Activated CD4-positive, alpha-beta memory T cell treated with anti-CD3 and anti-CD28 coated beads for 36 hours (primary cell): ENCODE measurements around the gene MOSPD3. TPM values are rescaled to one million over a fixed set of nuclear protein-coding genes. Genes with fewer than 3 reads are reported as not detected.
"Not testable (repeated sequence)": the region's sequence is repeated elsewhere in the genome, so short reads cannot be mapped to it uniquely, and the experiment has no call there.

Source experiments
- CTCF ChIA-PET: fragments of 350-600 bp; sonication (Branson Sonifier 250); formaldehyde crosslinking; loops from one replicate; lab custom pipeline; 2021; ENCODE audit warnings: antibody characterized with exemption, inconsistent platforms; lab: Charles Lee
- POLR2A ChIA-PET: fragments of 350-600 bp; sonication (Branson Sonifier 250); formaldehyde crosslinking; loops from one replicate; lab custom pipeline; 2021; ENCODE audit warnings: antibody characterized with exemption; lab: Charles Lee
- DNase-seq: peaks from one replicate; pipeline ENCODE4 v3.0.0-alpha.2; 2020
- H3K27ac Mint-ChIP-seq: one replicate; pipeline ENCODE4 v1.8.0; 2021; ENCODE audit warnings: mixed read lengths
- H3K27me3 Mint-ChIP-seq: one replicate; pipeline ENCODE4 v1.8.0; 2021; ENCODE audit warnings: mixed read lengths
- H3K36me3 Mint-ChIP-seq: one replicate; pipeline ENCODE4 v1.8.0; 2021; ENCODE audit warnings: mixed read lengths
- H3K4me1 Mint-ChIP-seq: one replicate; pipeline ENCODE4 v1.8.0; 2021; ENCODE audit warnings: low read depth, mixed read lengths
- H3K4me3 Mint-ChIP-seq: one replicate; pipeline ENCODE4 v1.8.0; 2021; ENCODE audit warnings: mild to moderate bottlenecking, mixed read lengths
- H3K9me3 Mint-ChIP-seq: one replicate; pipeline ENCODE4 v1.8.0; 2021; ENCODE audit warnings: mixed read lengths
- intact Hi-C: fragments of 100-400 bp; cut with micrococcal nuclease; formaldehyde crosslinking; loops from one replicate; pipeline ENCODE4 v1.15.1; 2023
- total RNA-seq, 2 experiments: library from RNA; stranded (reverse); gene quantifications; one replicate each; pipeline ENCODE4 v1.2.3, GENCODE V29; 2021

The MOSPD3 gene, protein sequence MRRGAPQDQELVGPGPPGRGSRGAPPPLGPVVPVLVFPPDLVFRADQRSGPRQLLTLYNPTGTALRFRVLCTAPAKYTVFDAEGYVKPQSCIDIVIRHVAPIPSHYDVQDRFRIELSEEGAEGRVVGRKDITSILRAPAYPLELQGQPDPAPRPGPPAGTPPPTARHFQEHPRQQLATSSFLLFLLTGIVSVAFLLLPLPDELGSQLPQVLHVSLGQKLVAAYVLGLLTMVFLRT
- total RNA-seq: 10 to 100 TPM; 14.0 to 14.4 TPM

DNA sequence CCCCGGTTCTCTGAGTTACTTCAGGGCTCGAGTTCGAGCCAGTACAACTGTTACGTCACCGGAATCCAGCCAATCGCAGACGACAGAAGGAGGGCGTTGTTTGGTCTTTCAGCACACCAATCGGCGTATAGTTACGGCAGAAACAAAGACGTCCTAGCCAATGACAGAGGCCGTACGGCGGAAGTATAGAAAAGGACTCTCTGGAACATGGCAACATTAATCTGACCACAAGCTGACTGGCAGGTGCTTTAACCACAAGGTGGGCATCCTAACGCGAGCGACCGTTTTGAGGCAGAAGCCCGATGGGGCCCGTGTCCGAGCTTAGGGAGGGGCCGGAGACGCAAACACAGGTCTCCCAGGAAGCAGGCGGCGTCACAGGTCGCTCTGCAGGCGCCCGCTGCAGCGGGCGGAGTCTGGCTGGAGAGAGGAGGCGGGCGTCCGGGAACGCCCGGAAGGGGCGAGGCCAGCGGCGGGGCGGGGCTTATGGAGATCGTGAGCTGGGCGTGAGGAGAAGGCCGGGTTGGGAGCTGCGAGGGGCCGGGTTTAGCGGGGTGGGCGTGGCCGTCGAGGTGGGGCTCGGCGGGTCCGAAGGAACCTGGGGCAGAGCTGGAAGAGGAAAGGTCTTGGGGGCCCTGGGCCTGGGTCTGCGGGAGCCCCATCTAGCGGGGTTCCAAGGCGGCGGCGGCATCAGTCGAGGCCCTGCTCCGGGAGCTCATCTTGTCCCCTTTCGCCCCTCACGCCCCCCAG is at the start of gene MOSPD3:
Gene MOSPD3, plus strand, starts transcription at position 558 of the 747 bp plus-strand sequence. CDS start 252 bp downstream, outside the sequence.
- no peaks in the 10 kb centered on the region for H3K27me3 Mint-ChIP-seq
- peak within 1 kb of the TSS; percentile 98 for H3K27ac Mint-ChIP-seq
- H3K4me3 Mint-ChIP-seq: peak within 1 kb of the TSS; percentile 90
- no peaks in the 10 kb centered on the region for H3K36me3 Mint-ChIP-seq
- peaks cover 14% of the 10 kb centered on the region for H3K4me1 Mint-ChIP-seq
- POLR2A ChIA-PET: interaction anchor here (0.6 to 2.1 kb wide), 11 partner anchors 8 to 263 kb away, joined by 3 to 31 read pairs (median 3); partner anchors contain the start of genes FBXO24, GNB2, LRCH4 and POP7
- peak; percentile 98 for DNase-seq
- CTCF ChIA-PET: interaction anchor here (1.0 to 3.1 kb wide), 13 partner anchors 9 to 240 kb away, joined by 3 to 33 read pairs (median 6); partner anchors contain the start of genes FBXO24, LRCH4, POP7 and SLC12A9
- H3K9me3 Mint-ChIP-seq: no peaks in the 10 kb centered on the region
- intact Hi-C loops: loop anchor here (1.0 to 2.0 kb wide), 6 partner anchors 8 to 183 kb away; partner anchors contain the start of genes AGFG2, FBXO24, GNB2 and LRCH4

DNA sequence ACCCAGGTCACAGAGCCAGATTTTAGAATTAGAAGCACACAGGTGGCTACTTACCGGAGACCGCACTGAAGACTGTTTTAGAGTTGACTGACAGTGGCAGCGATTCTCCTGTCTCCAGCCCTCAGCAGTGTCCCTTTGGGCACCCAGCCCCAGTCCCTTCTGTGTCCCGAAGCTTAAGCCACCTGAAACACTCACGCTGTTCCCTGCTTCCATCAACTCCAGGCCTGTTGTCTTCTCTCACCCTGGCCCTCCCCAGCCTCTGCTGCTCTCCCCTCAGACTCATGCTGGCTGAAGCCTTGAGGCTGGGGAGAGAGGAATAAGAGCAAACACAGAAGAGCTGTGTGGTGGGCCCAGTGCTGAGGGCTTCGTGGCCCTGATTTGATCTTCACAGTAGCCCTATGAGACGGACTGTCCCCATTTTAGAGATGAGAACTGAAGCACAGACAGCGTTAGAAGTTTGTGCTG is 49.2 kb upstream of the MOSPD3 start:
- H3K4me3 Mint-ChIP-seq: no peak overlapping the region
- peaks cover 26% of the 10 kb centered on the region for H3K36me3 Mint-ChIP-seq
- H3K27ac Mint-ChIP-seq: no peak overlapping the region
- no peaks in the 10 kb centered on the region for H3K27me3 Mint-ChIP-seq
- intact Hi-C loops: loop anchor here (5.0 kb wide), 1 partner anchor 129 kb away; the partner anchor contains the start of gene GIGYF1
- ChIA-PET POLR2A (no interaction called here), CTCF (interaction anchor here (0.6 to 9.7 kb wide), 15 partner anchors 7 to 165 kb away, joined by 3 to 104 read pairs (median 9); partner anchors contain the start of genes AGFG2, FBXO24, LRCH4 and TSC22D4)
- DNase-seq: no peak
- H3K4me1 Mint-ChIP-seq: peaks cover 13% of the 10 kb centered on the region
- no peaks in the 10 kb centered on the region for H3K9me3 Mint-ChIP-seq

DNA sequence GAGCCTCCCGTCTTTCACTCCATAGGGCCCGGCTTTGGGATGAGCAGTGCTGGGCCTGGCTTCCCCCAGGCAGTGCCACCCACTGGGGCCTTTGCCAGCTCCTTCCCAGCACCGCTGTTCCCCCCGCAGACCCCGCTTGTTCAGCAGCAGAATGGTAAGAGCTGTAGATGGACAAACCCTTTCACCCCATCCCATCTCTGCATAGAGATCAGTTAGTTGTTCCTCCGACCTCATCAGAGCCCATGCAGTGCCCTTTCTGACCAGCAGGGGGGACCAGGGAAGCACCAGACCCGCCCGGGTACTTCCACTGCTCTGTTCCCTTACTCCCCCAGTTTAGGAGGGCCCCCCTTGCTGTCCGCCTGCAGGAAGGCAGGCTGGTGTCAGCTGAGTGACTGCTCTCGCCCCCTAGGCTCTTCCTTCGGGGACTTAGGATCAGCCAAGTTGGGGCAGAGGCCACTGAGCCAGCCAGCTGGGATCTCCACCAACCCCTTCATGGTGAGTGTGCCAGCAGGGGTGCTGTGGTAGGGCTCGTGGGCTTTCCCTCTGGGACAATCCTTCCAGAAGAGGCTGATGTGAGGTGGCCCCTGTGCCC is 48.4 kb upstream of the MOSPD3 start:
- no peaks in the 10 kb centered on the region for H3K9me3 Mint-ChIP-seq
- peaks cover 18% of the 10 kb centered on the region for H3K4me1 Mint-ChIP-seq
- no peak overlapping the region for H3K27ac Mint-ChIP-seq
- no peak overlapping the region for H3K4me3 Mint-ChIP-seq
- peaks cover 24% of the 10 kb centered on the region for H3K36me3 Mint-ChIP-seq
- ChIA-PET POLR2A (no interaction called here), CTCF (interaction anchor here (0.6 to 9.7 kb wide), 24 partner anchors 8 to 289 kb away, joined by 3 to 104 read pairs (median 6); partner anchors contain the start of genes AGFG2, FBXO24, LRCH4 and MOSPD3)
- intact Hi-C loops: loop anchor here (1.0 to 5.0 kb wide), 2 partner anchors 128 to 161 kb away; partner anchors contain the start of gene GIGYF1
- no peaks in the 10 kb centered on the region for H3K27me3 Mint-ChIP-seq
- peak; percentile 86 for DNase-seq

DNA sequence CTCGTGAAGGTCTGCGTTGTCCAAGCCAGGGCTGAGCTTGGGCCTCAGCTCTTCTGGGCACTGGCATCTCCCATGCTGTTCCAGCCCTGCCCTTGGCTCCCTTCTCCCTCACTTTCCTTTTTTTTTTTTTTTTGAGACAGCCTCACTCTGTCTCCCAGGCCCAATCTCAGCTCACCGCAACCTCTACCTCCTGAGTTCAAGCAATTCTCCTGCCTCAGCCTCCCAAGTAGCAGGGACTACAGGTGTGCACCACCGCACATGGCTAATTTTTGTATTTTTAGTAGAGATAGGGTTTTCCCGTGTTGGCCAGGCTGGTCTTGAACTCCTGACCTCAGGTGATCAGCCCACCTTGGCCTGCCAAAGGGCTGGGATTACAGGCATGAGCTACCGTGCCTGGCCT is 47.9 kb upstream of the MOSPD3 start:
- Mint-ChIP-seq H3K36me3 (peaks cover 22% of the 10 kb centered on the region), H3K4me1 (peaks cover 19% of the 10 kb centered on the region)
- not testable (repeated sequence) for H3K27ac Mint-ChIP-seq, H3K4me3 Mint-ChIP-seq, H3K9me3 Mint-ChIP-seq, H3K27me3 Mint-ChIP-seq, DNase-seq
- ChIA-PET POLR2A (interaction anchor here (1.3 kb wide), 1 partner anchor 21 kb away, joined by 4 read pairs; the partner anchor contains the start of genes FBXO24 and LRCH4), CTCF (interaction anchor here (0.7 to 9.7 kb wide), 23 partner anchors 9 to 288 kb away, joined by 3 to 104 read pairs (median 7); partner anchors contain the start of genes AGFG2, FBXO24, LRCH4 and MOSPD3)
- intact Hi-C loops: loop anchor here (1.0 to 5.0 kb wide), 2 partner anchors 128 to 161 kb away; partner anchors contain the start of gene GIGYF1

DNA sequence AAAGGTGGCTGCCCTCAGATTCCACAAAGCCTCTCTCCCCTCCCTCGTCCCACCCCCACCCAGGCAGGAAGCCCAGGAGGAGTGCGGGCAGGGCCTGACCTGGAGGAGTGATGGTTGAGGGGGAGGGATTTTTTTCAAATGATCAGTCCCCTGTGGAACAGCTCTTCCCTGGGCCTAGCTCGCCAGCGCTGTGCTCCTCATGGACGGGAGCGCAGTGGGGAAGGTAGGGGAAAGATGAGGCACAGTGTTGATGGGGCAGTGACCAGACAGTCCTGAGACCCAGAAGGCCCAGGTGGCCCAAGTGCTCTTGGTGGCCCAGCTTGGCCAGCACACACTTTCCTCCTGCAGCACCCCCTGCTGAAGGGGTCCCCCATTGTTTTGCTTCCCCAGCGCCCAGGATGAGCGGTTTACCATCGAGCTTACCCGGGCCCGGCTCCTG is 47.2 kb upstream of the MOSPD3 start:
- intact Hi-C loops: no loop called here

DNA sequence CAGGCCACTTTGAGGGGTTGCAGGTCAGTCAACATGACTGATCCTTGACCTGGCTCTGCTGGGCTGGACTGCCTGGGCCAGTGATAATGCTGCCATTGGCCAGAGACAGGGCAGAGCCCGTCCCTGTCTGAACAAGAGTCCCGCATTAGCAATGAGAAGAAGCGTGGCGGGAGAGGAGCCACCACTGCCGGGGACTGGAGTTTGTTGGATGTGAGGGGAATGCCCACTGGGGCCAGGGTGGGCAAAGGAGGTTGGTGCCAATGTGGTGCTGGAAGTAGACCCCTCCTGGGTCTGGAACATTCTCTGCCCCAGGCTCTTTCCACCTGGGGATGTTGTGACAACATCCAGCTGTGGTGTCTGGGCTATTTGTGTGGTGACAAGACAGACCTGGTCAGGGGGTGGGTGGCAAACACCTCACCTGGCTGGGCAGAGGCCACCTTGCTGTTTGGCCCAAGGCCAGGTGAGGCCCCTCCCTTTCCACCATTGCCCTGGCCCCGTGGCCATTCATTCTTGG is 46.3 kb upstream of the MOSPD3 start:
- CTCF ChIA-PET: interaction anchor here (0.7 to 9.7 kb wide), 10 partner anchors 10 to 159 kb away, joined by 3 to 104 read pairs (median 12); partner anchors contain the start of genes FBXO24, LRCH4 and TSC22D4
- peak overlapping the region; percentile 60 for H3K27ac Mint-ChIP-seq
- intact Hi-C loops: no loop called here
- H3K4me3 Mint-ChIP-seq: no peak overlapping the region
- no peaks in the 10 kb centered on the region for H3K9me3 Mint-ChIP-seq
- H3K36me3 Mint-ChIP-seq: peaks cover 18% of the 10 kb centered on the region
- no peaks in the 10 kb centered on the region for H3K27me3 Mint-ChIP-seq
- H3K4me1 Mint-ChIP-seq: peaks cover 25% of the 10 kb centered on the region
- POLR2A ChIA-PET: interaction anchor here (1.0 kb wide), 1 partner anchor 112 kb away, joined by 3 read pairs; no protein-coding TSS in a partner anchor
- DNase-seq: no peak

More for the DNA sequence above, 47.2 kb upstream of the MOSPD3 start:
- H3K27ac Mint-ChIP-seq: no peak overlapping the region
- DNase-seq: no peak
- H3K9me3 Mint-ChIP-seq: no peaks in the 10 kb centered on the region
- no peaks in the 10 kb centered on the region for H3K27me3 Mint-ChIP-seq
- ChIA-PET CTCF (interaction anchor here (0.7 to 9.7 kb wide), 17 partner anchors 9 to 287 kb away, joined by 3 to 104 read pairs (median 9); partner anchors contain the start of genes AGFG2, FBXO24, LRCH4 and MOSPD3), POLR2A (interaction anchor here (1.0 to 1.3 kb wide), 2 partner anchors 21 to 113 kb away, joined by 3 to 4 read pairs; partner anchors contain the start of genes FBXO24 and LRCH4)
- peaks cover 22% of the 10 kb centered on the region for H3K4me1 Mint-ChIP-seq
- peaks cover 20% of the 10 kb centered on the region for H3K36me3 Mint-ChIP-seq
- no peak overlapping the region for H3K4me3 Mint-ChIP-seq

DNA sequence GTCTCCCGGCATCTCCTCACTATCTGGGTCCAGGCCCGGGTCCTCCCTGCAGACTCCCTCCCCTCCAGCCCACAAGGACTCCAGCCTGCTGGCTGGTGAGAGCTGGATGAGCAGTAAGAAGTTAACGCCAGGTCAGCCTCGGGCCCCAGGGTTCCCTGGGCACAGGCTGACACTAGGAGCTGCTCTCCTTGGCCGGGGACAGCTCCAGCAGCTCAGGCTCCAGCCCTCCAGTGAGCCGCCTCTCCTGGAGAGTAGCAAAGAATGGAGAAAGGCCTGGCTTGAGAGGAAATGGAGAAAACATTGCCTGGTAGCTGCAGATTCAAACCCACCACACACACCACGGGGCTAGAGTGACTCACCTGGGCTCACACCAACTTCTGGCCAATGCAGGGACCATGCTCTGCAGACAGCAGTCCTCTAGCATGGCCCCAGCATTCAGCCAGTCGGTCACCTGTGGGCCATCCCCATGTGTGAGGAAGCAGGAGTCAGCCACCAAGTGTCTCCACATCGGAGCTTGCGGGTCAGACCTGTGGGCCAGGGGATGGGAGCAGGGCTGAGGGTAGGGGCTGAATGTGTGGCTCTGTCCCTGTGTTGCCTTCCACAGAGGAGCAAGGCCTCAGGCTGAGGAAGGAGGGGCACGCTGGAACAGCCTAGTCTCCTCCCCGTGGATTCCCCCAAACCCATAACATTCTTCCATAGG is 45.2 kb upstream of the MOSPD3 start:
- ChIA-PET POLR2A (no interaction called here), CTCF (interaction anchor here (0.6 to 9.7 kb wide), 5 partner anchors 19 to 158 kb away, joined by 3 to 81 read pairs (median 3); partner anchors contain the start of genes FBXO24 and LRCH4)
- H3K27me3 Mint-ChIP-seq: no peaks in the 10 kb centered on the region
- intact Hi-C loops: no loop called here
- H3K36me3 Mint-ChIP-seq: peaks cover 13% of the 10 kb centered on the region
- no peaks in the 10 kb centered on the region for H3K9me3 Mint-ChIP-seq
- no peak overlapping the region for H3K27ac Mint-ChIP-seq
- H3K4me1 Mint-ChIP-seq: peaks cover 31% of the 10 kb centered on the region
- DNase-seq: no peak
- H3K4me3 Mint-ChIP-seq: no peak overlapping the region

DNA sequence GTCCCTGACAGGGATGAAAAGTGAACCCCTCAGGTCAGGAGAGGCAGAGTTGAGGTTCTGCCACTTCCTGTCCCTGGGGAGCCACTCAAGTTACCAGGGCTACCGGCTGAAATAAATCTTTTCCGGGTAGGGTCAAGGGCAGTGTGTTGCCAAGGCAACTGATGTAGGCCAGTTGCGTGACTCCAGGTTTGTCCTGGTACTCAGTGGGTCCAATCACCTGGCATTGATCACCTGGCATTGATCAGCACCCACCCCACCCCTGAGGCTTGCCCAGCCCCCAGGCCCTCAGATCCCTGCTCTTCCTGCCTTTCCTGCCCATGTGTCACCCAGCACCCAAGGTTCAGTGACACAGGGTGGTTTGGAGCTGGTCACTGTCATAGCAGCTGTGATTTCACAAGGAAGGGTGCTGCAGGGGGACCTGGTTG is 44.6 kb upstream of the MOSPD3 start:
- no peak overlapping the region for H3K4me3 Mint-ChIP-seq
- peaks cover 31% of the 10 kb centered on the region for H3K4me1 Mint-ChIP-seq
- CTCF ChIA-PET: interaction anchor here (0.6 to 1.8 kb wide), 4 partner anchors 18 to 113 kb away, joined by 3 to 4 read pairs (median 3); partner anchors contain the start of genes FBXO24 and LRCH4
- H3K27me3 Mint-ChIP-seq: no peaks in the 10 kb centered on the region
- POLR2A ChIA-PET: no interaction called here
- H3K36me3 Mint-ChIP-seq: peaks cover 12% of the 10 kb centered on the region
- no peaks in the 10 kb centered on the region for H3K9me3 Mint-ChIP-seq
- intact Hi-C loops: loop anchor here (2.0 kb wide), 1 partner anchor 19 kb away; the partner anchor contains the start of genes FBXO24 and LRCH4
- H3K27ac Mint-ChIP-seq: peak overlapping the region; percentile 29
- DNase-seq: no peak

DNA sequence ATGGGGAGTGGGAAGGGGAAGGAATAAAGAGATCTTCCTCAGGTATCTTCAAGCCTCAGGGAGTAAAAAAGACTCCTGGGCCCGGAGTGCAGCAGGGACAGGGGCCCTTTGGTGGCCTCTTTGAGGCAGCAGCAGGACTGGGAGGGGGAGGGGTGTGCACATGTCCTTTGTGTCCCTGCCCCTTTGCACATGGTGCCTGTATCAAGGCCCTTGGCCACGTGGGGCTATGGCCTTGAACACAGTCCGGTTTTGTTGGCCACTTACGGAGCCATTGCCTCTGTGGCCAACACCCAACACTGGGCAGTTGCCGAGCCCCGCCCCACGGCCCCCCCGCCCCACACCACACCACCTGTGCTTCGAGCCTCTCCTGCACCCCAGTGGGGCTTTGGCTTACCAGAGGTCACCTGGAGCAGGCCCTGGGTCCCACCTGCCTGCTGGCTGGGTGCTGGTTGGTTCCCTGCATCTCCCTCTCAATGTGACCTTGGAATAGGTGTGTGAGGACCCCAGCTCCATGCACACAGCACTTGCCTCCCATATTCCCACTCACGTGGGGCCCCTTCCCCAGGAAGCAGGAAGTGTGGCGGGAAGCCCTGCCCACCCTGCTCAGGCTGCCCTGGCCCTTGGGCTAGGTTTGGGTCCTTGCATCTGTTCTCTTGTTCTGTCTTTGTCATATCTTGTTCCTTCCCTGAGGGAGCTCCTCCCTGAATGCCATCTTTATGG is 44.0 kb upstream of the MOSPD3 start:
- ChIA-PET POLR2A (interaction anchor here (0.9 to 3.5 kb wide), 2 partner anchors 17 to 112 kb away, joined by 3 to 28 read pairs; partner anchors contain the start of genes FBXO24 and LRCH4), CTCF (interaction anchor here (0.6 to 1.8 kb wide), 5 partner anchors 14 to 137 kb away, joined by 3 to 7 read pairs (median 3); partner anchors contain the start of genes POP7 and TSC22D4)
- H3K27me3 Mint-ChIP-seq: no peaks in the 10 kb centered on the region
- H3K4me3 Mint-ChIP-seq: no peak overlapping the region
- no peak for DNase-seq
- intact Hi-C loops: loop anchor here (2.0 kb wide), 1 partner anchor 18 kb away; the partner anchor contains the start of genes FBXO24 and LRCH4
- no peaks in the 10 kb centered on the region for H3K9me3 Mint-ChIP-seq
- H3K4me1 Mint-ChIP-seq: peaks cover 31% of the 10 kb centered on the region
- H3K36me3 Mint-ChIP-seq: peaks cover 10% of the 10 kb centered on the region
- H3K27ac Mint-ChIP-seq: peak overlapping the region; percentile 29
